ENCODE data around the gene SFT2D2. TPM values are rescaled to one million over a fixed set of nuclear protein-coding genes. Genes with fewer than 3 reads are reported as not detected.

SFT2D2 gene
- total RNA-seq, 1 experiment from 2014 or later: 32.1 TPM

DNA sequence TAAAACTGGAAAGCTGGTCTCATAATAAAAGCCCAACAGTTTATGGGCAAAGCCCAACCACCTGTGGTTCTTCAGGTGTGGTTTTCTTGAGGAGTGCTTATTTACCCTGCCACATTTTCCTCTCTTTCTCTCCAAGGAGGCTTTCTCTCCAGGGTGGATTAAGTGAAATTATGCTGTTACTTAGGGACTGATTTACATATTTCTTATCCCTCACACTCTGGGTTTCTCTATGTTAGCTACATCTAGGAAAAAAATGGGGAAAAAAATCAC is 59.7 kb downstream of the SFT2D2 start:
- Histone ChIP-seq H2BK15ac (ENCODE audit: low read depth, low read length) (no peak overlapping the region), H3K56ac (ENCODE audit: insufficient read length, low read depth, low read length) (no peak overlapping the region), H4K91ac (ENCODE audit: insufficient read length, low read depth, low read length) (no peak overlapping the region), H2BK20ac (ENCODE audit: low read depth, low read length, poor library complexity, severe bottlenecking) (no peak overlapping the region), H3K4me2 (ENCODE audit: insufficient read depth, insufficient read length, low read length) (no peak overlapping the region), H2BK5ac (ENCODE audit: insufficient read length, low read length) (no peak overlapping the region), H2BK12ac (ENCODE audit: insufficient read length, low read depth, low read length) (no peak overlapping the region), H3K79me2 (ENCODE audit: insufficient read depth, low read length) (no peaks in the 10 kb centered on the region), H3K23me2 (ENCODE audit: insufficient read length, low read depth, low read length, poor library complexity, severe bottlenecking) (no peaks in the 10 kb centered on the region), H3K27me3 (ENCODE audit: insufficient read depth, low read length) (no peaks in the 10 kb centered on the region), H4K8ac (replicated peaks; ENCODE audit: insufficient read length, low read depth, low read length) (no peak overlapping the region), H3K18ac (ENCODE audit: insufficient read length, low read depth, low read length) (no peak overlapping the region), H3K9ac (ENCODE audit: extremely low read depth, insufficient read length, low read length) (no peak overlapping the region), H3T11ph (ENCODE audit: low read length) (no peak overlapping the region), H3K79me1 (ENCODE audit: insufficient read depth, low read depth, low read length, poor library complexity, severe bottlenecking) (no peaks in the 10 kb centered on the region), H3K27ac (ENCODE audit: insufficient read length, low read depth, low read length) (no peak overlapping the region), H2AK5ac (ENCODE audit: insufficient read length, low read length) (no peak overlapping the region), H2AFZ (ENCODE audit: low read length) (no peak overlapping the region), H4K20me1 (ENCODE audit: control insufficient read depth, insufficient read depth, insufficient read length) (no peaks in the 10 kb centered on the region), H3K4me1 (ENCODE audit: insufficient read depth, low read length) (no peaks in the 10 kb centered on the region), H4K5ac (ENCODE audit: insufficient read length, low read depth, low read length) (no peak overlapping the region), H3K4ac (ENCODE audit: low read depth, low read length) (no peak overlapping the region), H2BK120ac (ENCODE audit: low read depth, low read length, poor library complexity, severe bottlenecking) (no peak overlapping the region), H3K23ac (ENCODE audit: insufficient read length, low read depth, low read length) (no peak overlapping the region), H3K14ac (ENCODE audit: insufficient read depth, low read length) (no peak overlapping the region), H3K9me3 (ENCODE audit: control insufficient read depth, low read depth, low read length) (no peaks in the 10 kb centered on the region)
- Mint-ChIP-seq H3K27me3 (ENCODE audit: low read depth) (no peaks in the 10 kb centered on the region), H3K4me1 (peaks cover 27 to 34% of the 10 kb centered on the region in 2 experiments), H3K9me3 (no peaks in the 10 kb centered on the region; a peak in 1 of 5 replicates), H3K36me3 (ENCODE audit: insufficient read depth in 1 of 3, low read depth in 3 of 3) (no peaks in the 10 kb centered on the region), H3K27ac (peak overlapping the region in 2 of 3 experiments; percentile 57 to 85; a peak in 4 of 7 replicates), H3K4me3 (no peak overlapping the region)
- TF ChIP-seq, protein P1, sequence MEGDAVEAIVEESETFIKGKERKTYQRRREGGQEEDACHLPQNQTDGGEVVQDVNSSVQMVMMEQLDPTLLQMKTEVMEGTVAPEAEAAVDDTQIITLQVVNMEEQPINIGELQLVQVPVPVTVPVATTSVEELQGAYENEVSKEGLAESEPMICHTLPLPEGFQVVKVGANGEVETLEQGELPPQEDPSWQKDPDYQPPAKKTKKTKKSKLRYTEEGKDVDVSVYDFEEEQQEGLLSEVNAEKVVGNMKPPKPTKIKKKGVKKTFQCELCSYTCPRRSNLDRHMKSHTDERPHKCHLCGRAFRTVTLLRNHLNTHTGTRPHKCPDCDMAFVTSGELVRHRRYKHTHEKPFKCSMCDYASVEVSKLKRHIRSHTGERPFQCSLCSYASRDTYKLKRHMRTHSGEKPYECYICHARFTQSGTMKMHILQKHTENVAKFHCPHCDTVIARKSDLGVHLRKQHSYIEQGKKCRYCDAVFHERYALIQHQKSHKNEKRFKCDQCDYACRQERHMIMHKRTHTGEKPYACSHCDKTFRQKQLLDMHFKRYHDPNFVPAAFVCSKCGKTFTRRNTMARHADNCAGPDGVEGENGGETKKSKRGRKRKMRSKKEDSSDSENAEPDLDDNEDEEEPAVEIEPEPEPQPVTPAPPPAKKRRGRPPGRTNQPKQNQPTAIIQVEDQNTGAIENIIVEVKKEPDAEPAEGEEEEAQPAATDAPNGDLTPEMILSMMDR (conservative IDR thresholded peaks at IDR 0.05): no peak
- DNase-seq: no peak

Measured in H9 (cell line).